ENCODE measurements around the gene GNB1.

Gene GNB1

DNA sequence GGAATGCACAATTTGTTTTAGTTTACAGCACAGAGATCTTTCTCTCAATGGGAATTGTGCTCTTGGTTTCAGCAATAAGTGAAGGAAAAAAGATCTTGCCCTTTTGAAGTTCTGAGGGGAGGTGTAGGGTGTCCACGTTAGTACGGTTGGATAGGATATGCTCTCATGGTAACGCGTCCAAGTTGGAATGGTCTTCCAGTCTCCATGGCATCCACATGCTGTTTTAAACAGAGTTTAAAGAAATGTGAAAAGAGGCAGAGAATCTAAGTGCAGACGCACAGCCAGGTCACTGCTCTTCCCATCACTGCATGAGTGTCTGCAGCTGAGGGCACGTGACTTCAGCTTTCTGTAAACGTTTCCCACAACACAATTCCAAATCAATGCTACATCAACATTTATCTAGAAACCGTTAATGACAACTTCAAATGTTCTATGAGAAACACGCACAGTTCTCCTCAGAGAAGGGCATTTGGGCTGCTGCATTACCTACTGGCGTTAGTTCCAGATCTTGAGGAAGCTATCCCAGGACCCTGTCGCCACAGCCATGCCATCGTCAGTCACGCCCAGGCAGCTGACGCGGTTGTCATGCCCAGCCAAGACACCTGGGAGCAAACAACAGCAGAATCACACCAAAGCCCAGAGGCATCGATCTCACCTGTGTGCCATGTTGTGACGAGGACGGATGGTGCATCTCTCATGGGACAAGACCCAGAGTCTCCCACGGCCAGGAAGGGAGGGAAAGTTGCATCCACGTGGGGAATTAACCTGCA lies 103.9 kb downstream of the GNB1 start:
- no peak for DNase-seq (ENCODE audit: low read depth in 2 of 2, low spot score in 1 of 2)

DNA sequence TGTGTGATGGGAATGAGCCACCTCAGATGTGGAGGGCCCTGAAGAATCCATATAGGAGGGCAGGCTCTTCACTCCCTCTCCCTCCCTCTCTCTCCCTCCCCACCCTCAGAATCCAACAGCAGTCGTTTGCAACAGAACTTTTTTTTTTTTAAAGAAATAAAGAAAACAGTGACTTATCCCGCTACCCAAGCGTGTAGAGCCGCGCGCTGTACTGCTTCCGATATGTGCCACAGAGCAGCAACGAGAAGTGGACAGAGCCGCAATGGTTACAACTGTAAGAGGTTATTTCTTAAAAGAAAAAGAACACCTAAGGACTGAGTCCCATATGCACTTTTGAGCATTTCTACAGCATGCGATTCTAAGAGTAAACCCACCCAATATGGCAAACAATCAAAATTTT lies 105.2 kb downstream of the GNB1 start:
- no peak for DNase-seq (ENCODE audit: low read depth in 2 of 2, low spot score in 1 of 2)

DNA sequence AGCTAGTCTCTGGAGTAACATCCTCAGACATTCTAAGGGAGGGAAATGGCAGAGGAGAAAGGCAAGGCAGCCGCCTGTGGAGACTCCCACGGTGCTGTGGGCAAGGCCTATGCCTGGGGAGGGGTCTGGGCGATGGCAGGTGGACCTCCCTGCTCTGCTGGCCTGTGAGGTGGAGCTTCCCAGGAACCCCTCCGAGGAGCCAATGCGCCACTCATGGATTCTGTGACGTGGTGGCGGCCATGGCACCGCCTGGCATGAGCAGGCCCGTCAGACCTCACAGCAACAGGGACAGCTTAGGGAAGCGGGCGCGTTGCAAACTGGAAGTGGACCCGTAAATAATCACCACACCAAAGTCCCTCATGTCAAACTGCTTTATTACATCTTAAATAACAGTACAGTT lies 106.0 kb downstream of the GNB1 start:
- no peak for DNase-seq (ENCODE audit: low read depth in 2 of 2, low spot score in 1 of 2)

DNA sequence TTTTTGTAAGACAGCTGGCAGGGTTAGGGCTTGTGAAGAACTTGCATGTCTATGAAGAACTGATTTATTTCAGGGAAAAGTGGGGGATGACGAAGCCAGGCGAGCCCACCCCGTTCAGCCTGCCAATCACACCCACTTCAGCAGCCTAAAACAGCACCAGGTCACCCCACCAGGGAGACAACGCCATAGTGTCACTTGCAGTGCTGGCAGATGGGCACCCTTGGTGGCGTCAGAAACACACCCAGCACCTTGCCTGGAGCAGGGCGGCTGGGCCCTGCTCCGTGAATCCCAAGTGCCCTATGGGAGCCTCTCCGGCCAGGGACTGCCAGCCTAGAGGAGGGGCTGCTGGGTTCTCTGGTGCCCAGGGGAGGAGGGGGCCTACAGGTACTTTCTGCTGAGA lies 107.6 kb downstream of the GNB1 start:
- DNase-seq (ENCODE audit: low read depth in 2 of 2, low spot score in 1 of 2) = no peak

DNA sequence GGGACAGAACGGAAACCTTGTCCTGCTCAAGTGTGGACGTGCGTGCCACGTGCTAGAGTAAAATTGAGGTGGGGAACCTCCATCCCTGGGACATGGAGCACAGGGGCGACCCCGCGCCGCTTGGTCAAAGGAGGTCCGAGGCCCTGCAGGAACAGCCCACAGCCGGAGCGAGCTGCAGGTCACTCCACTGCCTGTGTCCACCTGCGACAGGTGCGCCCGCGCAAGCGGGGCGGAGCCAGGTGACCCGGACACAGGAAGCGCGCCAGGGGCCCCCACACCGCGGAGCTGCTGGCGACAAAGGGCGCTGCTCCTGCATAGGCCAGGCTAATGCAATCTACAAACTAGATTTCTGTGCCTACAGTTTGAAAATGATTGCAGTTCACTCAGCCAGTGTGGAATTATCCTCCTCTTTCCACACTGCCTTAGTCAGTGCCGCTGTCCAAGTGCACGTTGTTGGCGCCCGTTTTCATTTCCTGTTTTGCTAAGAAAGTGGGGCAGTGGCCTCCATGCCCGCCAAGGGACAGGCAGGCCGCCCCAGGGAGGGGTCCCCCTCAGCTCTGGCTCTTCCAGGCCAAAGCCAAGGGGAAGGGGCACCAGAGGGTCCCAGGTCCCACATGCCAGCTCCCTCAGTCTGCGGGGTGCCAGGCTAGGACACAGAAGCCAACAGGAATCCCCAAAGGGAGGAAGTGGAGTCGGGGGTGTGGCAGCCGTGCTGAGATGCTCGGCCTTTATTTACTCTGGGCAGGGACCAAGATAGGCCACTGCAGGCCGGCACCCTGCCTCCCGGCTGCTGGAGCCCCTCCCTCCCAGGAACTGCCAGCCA lies 108.3 kb downstream of the GNB1 start:
- no peak for DNase-seq (ENCODE audit: low read depth in 2 of 2, low spot score in 1 of 2)

DNA sequence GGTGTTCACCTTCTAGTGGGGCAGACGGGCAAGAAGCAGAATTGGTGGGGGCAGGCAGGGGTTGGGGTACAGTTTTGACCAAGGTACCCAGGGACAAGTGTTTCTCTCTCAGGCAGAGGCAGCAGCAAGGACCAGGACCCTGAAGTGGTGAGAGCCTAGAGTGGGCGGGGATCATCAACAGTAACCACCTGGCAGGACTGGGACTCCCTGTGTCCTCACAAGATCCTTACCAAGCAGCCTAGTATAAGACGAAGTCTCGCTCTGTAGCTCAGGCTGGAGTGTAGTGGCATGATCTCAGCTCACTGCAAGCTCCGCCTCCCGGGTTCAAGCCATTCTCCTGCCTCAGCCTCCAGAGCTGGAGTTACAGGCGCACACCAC lies 109.4 kb downstream of the GNB1 start:
- no peak for DNase-seq (ENCODE audit: low read depth in 2 of 2, low spot score in 1 of 2)

DNA sequence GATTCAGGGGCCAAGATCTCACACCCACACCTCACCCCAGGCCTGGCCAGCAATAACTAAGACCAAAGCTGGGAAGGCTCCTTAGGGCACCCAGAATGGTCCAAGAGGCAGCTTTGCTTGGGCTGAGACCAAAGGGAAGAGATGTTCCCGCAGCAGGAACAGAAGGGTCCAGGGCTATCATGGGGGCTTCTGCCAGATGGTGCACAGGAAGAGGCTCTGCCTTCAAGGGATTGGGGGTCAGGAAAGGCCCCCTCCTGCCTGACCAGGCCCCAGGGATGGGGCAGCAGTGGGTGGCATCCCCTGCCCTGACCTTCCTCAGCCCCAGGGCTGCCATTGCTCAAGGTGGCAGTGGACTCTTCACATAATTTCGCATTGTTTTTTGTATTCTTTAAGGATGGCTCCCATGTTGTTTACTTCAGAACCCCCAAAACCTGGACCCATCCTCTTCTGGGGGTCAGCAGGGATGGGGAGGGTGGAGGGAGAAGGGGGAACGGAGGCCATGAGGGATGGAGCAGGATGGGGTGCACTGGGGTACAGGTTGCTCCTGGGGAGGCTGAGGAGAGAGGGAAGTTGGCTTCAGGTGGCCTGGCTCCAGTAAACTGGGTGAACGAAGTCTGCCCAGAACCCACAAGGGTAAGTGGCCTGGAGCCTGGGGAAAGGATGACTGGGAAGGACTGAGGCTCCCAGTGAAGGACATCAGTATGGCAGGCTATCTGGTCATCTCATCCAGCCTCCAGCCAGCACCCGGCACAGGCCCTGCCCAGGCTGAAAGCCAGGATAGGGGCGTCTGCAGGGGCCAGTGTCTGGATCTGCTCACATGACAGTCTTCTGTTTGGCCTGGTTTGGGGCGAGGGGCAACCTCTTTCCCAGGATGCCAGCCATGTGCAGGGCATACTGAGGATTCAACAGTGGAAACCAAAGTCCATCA lies 110.0 kb downstream of the GNB1 start:
- no peak for DNase-seq (ENCODE audit: low read depth in 2 of 2, low spot score in 1 of 2)

DNA sequence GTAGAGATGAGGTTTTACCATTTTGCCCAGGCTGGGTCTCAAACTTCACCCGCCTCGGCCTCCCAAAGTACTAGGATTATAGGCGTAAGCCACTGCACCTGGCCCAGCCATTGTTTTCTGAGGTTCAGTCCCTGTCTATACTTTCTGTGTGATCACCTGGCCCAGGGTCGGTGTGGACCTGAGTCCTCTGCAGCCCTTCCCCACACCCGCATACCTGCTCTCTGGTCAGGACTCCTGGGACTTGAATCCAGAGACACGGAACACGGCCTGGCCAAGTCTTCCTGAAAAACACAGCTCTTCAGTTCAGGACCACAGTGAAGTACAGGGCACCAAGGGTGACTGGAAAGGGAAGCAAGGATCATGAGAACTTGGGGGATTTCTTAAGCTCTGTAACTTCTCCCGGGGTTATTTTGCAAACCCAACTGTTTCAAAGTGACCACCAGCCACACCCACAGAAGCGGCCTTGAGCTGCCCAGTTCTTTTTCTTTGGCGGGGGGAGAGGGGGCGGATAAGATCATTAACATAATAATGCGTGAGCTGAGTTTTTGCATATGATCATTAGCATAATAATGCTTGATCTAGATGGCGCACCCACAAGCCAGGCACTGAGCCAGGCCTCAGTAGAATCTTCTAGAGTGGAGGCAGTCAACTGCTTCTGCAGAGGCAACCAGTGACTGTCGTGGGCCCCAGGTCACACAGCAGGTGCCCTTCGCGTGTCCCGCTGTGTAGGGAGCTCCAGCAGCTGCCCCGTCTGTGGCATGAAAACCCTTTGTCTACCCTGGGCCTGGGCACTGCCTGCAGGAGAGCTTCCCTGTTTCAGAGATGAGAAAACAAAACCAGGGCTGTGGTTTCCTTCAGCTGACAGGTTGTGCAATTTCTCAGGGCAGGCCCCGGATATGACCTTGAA lies 110.9 kb downstream of the GNB1 start:
- peak; percentile 33 to 38 for DNase-seq (ENCODE audit: low read depth in 2 of 2, low spot score in 1 of 2)

DNA sequence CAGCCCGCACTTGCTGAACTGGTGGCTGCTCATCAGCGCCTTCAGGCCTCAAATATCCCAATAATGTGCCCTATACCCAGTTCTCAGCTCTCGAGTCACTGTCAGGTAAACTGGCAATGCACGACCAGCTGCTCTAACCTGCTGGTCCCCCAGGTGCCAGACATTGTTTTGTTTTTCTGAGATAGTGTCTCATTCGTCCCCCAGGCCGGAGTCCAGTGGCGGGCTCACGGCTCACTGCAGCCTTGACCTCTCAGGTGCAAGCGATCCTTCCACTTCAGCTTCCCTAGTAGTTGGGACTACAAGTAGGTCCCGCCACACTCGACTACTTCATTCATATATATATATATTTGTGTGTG lies 111.6 kb downstream of the GNB1 start:
- DNase-seq (ENCODE audit: low read depth in 2 of 2, low spot score in 1 of 2) = no peak

DNA sequence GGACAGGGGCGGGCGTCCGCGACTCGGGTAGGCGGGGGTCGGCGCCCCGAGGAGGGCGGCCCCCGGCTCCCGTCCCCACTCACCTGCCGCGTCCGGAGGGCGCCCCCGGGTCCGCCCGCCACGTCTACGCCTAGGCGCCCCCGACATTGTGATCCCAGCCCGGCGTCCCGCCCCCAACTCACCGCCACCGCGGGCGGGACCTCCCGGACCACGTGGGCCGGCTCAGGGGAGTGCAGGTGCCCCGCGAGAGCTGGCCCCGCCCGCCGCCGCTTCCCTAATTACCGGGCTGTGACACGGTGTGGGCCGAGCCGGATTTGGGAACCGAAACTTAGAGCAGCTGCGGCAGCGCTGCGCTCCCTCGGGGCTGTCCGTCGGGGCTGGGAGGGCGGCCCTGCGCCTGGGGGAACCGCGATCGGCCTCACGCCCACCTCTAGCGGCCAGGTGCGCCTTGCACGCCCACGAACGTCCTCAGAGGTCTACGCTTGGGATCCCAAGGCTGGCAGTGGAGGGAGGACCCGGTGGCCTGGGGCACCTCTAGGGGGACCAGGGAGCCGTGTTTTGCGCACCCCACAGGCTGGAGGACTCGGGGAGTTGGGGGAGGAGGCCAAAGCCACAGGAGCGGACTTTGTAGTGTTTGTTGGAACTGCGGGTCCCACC lies 112.1 kb downstream of the GNB1 start:
- DNase-seq (ENCODE audit: low read depth in 2 of 2, low spot score in 1 of 2) = peak; percentile 38 to 55

DNA sequence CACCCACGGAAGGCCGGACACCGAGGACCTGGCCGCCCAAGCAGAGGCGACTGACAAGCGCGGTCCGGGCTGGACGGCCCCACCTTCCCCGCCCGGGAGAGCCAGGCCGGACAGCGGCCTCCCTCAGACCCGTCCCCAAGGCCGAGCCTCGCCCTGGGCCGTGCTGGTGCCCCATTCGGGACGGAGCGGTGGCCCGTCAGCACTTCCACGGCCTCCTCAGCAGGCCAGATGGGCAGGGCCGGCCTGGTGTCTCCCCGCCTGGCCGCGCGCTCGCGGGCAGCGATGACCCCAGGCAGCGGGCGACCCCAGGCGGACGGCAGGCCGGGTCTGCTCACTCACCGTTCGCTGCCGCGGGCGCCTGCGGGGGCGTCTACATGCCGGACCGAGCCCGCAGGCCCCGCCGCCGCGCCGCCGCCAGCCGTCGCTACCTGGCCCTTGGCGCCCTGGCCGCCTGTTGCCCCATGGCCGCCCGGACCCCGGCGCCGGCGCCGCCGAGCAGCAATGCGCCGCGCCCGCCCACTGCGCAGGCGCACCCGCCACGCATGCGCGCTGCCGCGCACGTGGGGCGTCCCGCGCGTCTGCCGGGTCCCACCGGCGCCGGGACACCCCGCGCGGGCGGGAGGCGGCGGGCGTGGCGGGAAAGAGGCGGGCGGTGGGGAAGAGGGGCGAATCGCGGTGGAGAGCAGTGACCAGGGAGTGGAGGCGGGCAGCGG lies 112.8 kb downstream of the GNB1 start, which contains the start of gene NADK:
Gene NADK, minus strand, starts transcription at position 521 of the 713 bp plus-strand sequence. CDS start 13,064 bp downstream, outside the sequence.
- DNase-seq (ENCODE audit: low read depth in 2 of 2, low spot score in 1 of 2) = peak; percentile 42 to 49

DNA sequence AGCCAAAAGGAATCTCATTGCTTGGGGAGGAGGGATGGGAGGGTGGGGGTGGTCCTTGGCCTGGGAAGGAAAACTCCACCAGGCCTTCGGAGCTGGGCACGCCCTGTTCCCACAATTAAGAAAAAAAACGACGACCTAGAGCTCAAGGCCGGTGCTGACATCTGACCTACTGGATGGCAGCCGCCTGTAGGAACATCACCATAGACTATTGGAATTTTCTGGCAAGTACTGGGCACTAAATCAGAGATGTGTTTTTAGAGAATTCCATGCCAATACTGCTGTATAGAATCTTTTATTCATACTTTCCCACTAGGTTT lies 113.3 kb downstream of the GNB1 start:
- DNase-seq (ENCODE audit: low read depth in 2 of 2, low spot score in 1 of 2) = no peak

DNA sequence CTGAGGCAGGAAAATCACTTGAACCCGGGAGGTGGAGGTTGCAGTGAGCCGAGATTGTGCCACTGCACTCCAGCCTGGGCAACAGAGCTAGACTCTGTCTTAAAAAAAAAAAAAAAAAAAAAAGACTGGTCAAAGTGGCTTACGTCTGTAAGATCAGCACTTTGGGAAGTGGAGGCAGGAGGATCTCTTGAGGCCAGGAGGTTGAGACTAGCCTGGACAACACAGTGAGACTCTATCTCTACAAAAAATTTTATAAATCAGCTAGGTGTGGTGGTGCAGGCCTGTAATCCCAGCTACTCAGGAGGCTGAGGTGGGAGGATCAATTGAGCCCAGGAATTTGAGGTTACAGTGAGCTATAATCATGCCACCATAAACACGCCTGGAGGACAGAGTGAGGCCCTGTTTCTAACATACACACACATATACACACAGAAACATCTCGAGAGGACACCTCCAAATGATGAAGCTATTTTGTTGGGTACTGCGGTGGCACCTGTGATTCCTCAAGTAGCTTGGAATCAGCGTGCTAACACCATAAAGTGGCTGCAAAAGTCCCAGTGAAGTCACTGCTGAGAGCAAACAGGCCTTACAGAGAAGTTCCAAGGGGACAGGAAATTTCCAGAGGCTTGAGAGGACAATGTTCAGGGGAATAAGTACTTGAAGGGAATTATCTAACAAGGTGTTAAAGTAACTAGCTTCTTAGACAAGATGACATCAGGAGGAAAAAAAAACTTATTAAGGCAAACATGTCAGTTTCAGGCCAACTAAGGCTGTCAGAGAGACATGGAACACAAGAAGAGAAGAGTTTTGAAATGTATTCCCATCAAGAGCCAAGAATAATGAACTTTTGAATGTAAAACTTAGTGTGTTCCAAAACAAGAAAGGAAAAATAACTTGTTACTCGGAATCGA lies 114.0 kb downstream of the GNB1 start:
- DNase-seq (ENCODE audit: low read depth in 2 of 2, low spot score in 1 of 2) = no peak

DNA sequence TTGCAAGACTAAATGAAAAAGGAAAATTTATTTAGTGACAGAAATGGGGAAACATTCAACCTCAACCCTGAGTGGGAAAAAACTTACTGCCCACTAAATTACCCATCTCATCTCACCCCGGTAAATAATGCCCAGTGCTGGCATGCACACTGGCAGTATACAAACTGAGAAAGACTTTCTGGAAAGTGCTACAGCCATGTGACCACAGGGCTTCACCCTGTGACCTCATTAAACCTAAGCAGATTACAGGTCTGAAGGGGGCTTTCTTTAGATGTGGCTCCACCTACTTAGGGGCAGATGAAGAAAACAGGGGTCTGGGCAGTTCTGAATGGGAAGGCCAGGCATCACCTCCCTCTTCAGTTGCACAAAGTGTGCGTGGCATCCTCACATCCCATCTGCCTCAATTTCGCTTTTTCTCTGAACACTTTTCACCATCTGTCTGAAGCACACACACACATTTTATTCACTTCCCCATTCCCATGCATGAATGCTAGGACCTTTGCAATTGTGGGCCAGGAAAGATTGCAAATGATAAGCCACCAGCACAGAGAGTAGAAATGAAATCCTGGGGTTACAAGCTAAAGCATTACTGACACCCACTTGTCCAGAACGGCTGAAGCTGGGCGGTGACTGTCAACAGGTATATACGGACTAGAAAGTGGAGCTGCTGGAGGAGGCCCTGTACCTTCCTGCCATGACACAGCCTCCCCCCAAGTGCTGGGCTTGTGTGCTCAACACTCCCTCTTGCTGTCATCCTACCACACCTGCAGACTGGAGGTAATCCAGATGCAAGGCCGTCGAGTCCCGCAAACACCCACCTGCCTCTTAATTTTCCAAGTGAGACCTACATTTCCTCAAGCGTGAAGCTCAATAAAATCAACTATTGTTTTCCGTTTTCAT lies 115.3 kb downstream of the GNB1 start:
- no peak for DNase-seq (ENCODE audit: low read depth in 2 of 2, low spot score in 1 of 2)

DNA sequence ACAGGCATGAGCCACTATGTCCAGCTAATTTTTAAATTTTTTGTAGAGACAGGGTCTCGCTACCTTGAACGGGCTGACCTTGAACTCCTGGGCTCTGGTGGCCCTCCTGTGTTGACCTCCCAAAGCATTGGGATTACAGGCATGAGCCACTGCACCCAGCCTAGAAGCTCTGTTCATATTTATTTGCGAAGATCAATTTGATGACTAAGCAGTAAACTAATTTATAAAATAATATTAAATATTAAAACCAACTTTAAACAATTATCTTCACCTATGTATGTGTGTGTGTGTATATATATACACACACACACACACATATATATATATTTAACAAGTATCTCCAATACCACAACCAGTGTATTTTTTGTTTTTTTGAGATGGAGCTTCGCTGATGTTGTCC lies 117.0 kb downstream of the GNB1 start:
- no peak for DNase-seq (ENCODE audit: low read depth in 2 of 2, low spot score in 1 of 2)

DNA sequence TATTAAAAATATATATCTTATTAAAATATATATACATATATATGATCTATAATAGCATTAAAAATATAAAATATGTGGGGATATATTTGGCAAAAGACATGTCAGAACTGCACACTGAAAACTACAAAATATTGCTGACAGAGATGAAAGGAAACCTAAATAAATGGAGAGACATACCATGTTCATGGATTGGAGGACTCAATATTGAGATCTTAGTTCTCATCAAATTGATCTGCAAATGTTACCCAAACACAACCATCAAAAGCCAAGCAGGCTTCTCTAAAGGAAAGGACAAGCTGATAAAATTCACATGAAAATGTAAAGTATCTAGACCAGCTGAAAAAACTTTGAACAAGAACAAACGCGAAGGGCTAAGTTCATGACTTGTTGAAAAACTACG lies 119.8 kb downstream of the GNB1 start:
- DNase-seq (ENCODE audit: low read depth in 2 of 2, low spot score in 1 of 2) = no peak

DNA sequence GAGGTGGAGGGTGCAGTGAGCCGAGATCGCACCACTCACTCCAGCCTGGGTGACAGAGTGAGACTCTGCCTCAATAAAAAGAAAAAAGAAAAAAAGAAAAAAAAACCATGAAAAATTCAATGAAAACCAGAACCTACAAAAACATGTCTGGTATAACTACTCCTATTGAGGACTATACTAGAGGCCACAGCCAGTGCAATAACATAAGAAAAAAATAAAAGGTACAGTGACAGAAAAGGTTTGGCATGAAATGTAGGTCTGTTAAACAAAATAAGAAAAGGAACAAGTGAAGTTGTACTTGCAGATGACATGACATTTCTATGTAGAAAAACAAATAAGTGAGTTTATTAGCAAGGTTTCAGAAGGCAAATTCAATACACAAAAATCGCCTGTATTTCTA lies 120.8 kb downstream of the GNB1 start:
- no peak for DNase-seq (ENCODE audit: low read depth in 2 of 2, low spot score in 1 of 2)

All from stimulated activated CD8-positive, alpha-beta memory T cell treated with anti-CD3 and anti-CD28 coated beads, Interleukin-4, amount 100 ng/mL, for 1 hour (primary cell).